H1 (cell line): ENCODE results near the gene CIT. TPM values are rescaled to one million over a fixed set of nuclear protein-coding genes. Genes with fewer than 3 reads are reported as not detected.

Experiments
- CTCF ChIA-PET: fragments of 300-600 bp; sonication (Branson Sonifier 250); formaldehyde crosslinking; loops from one replicate; lab custom pipeline; 2021; ENCODE audit not compliant: partially characterized antibody; lab: Charles Lee
- POLR2A ChIA-PET: fragments of 300-600 bp; sonication (Branson Sonifier 250); formaldehyde crosslinking; loops from one replicate; lab custom pipeline; 2021; ENCODE audit warnings: inconsistent platforms; ENCODE audit not compliant: partially characterized antibody; lab: Charles Lee
- DNase-seq, 2 experiments: peaks; one replicate each; pipeline versions ENCODE4 v3.0.0 to v3.0.0-alpha.2; 2010 to 2022; ENCODE audit warnings: low spot score in 2 of 2, low read depth in 1 of 2, mixed read lengths in 1 of 2
- FAIRE-seq: peaks from 2 replicates; lab custom pipeline; 2011; peaks lifted over from hg19 to GRCh38; lab: Jason Lieb, UNC
- H2AFZ ChIP-seq: 2 replicates; pipeline ENCODE4 v1.8.1; 2012; ENCODE audit warnings: low read length, inconsistent platforms
- H2AK5ac ChIP-seq: 2 replicates; pipeline ENCODE4 v1.6.1; 2013; ENCODE audit warnings: low read depth, low read length
- H2BK120ac ChIP-seq: replicated peaks from 2 replicates; pipeline ENCODE3; 2013; ENCODE audit warnings: low read depth, low read length, inconsistent platforms
- H2BK12ac ChIP-seq: 2 replicates; pipeline ENCODE4 v1.6.1; 2013; ENCODE audit warnings: low read depth, low read length
- H2BK15ac ChIP-seq: 2 replicates; pipeline ENCODE4 v1.6.1; 2013; ENCODE audit warnings: low read length
- H2BK20ac ChIP-seq: 2 replicates; pipeline ENCODE4 v1.6.1; 2013; ENCODE audit warnings: low read length
- H2BK5ac ChIP-seq: 2 replicates; pipeline ENCODE4 v1.6.1; 2013; ENCODE audit warnings: low read depth, low read length
- H3K14ac ChIP-seq: 2 replicates; pipeline ENCODE4 v1.6.1; 2013; ENCODE audit warnings: inconsistent platforms; ENCODE audit not compliant: insufficient read length
- H3K18ac ChIP-seq: 2 replicates; pipeline ENCODE4 v1.6.1; 2013; ENCODE audit warnings: low read length; ENCODE audit errors: extremely low read depth
- H3K23ac ChIP-seq: 2 replicates; pipeline ENCODE4 v1.6.1; 2013; ENCODE audit warnings: inconsistent platforms; ENCODE audit not compliant: insufficient read length
- H3K23me2 ChIP-seq: 2 replicates; pipeline ENCODE4 v1.6.1; 2013; ENCODE audit warnings: low read depth, low read length
- H3K27ac ChIP-seq: 2 replicates; pipeline ENCODE4 v1.6.1; 2011; ENCODE audit warnings: low read depth, low read length, inconsistent platforms
- H3K27me3 ChIP-seq, 4 experiments: replicated peaks in 1 of 4; 1 replicate in 1 of 4; 2 replicates in 3 of 4; pipeline versions ENCODE4 v1.6.1 to v1.8.1; 2011 to 2013; ENCODE audit warnings: low read length in 3 of 4, mild to moderate bottlenecking in 3 of 4, inconsistent platforms in 2 of 4, mixed read lengths in 2 of 4, moderate library complexity in 1 of 4; ENCODE audit not compliant: control insufficient read depth in 3 of 4, insufficient read depth in 3 of 4; ENCODE audit errors: extremely low read depth in 1 of 4
- H3K36me3 ChIP-seq, 4 experiments: 2 replicates each; pipeline versions ENCODE4 v1.6.1 to v1.8.1; 2011 to 2013; ENCODE audit warnings: mild to moderate bottlenecking in 4 of 4, low read length in 3 of 4, moderate library complexity in 2 of 4, control low read depth in 1 of 4, inconsistent platforms in 1 of 4; ENCODE audit not compliant: insufficient read depth in 4 of 4, control insufficient read depth in 2 of 4
- H3K4ac ChIP-seq: replicated peaks from 2 replicates; pipeline ENCODE3; 2013; ENCODE audit warnings: low read length, low read depth, mixed read lengths, inconsistent platforms; ENCODE audit not compliant: insufficient read length
- H3K4me1 ChIP-seq, 4 experiments: replicated peaks in 1 of 4; 1 replicate in 1 of 4; 2 replicates in 3 of 4; pipeline versions ENCODE4 v1.6.1 to v1.8.1; 2011 to 2013; ENCODE audit warnings: low read length in 3 of 4, inconsistent platforms in 2 of 4, mixed read lengths in 1 of 4; ENCODE audit not compliant: insufficient read depth in 4 of 4, control insufficient read depth in 3 of 4
- H3K4me2 ChIP-seq, 2 experiments: 2 replicates each; pipeline versions ENCODE4 v1.6.1 to v1.8.1; 2011 to 2013; ENCODE audit warnings: low read depth in 2 of 2, low read length in 2 of 2, control low read depth in 1 of 2, inconsistent platforms in 1 of 2, mild to moderate bottlenecking in 1 of 2; ENCODE audit not compliant: insufficient read depth in 1 of 2
- H3K4me3 ChIP-seq, 4 experiments: fragments of 200-600, 300-600 bp in 1 of 4; sonication (generic), shearing (Covaris generic), sonication (Bioruptor Twin) in 1 of 4; 2 replicates each; pipeline versions ENCODE4 v1.5.1 to v1.8.1; 2011 to 2016; ENCODE audit warnings: low read length in 4 of 4, low read depth in 3 of 4, control low read depth in 2 of 4, inconsistent platforms in 2 of 4, mild to moderate bottlenecking in 2 of 4, mixed read lengths in 1 of 4, moderate library complexity in 1 of 4; ENCODE audit not compliant: insufficient read depth in 2 of 4; ENCODE audit errors: extremely low read depth in 1 of 4
- H3K56ac ChIP-seq: replicated peaks from 2 replicates; pipeline ENCODE3; 2013; ENCODE audit warnings: low read depth, mild to moderate bottlenecking, mixed read lengths, low read length, inconsistent platforms; ENCODE audit not compliant: insufficient read length
- H3K79me1 ChIP-seq: 2 replicates; pipeline ENCODE4 v1.6.1; 2013; ENCODE audit warnings: low read depth, low read length, control low read depth
- H3K79me2 ChIP-seq, 2 experiments: 2 replicates each; pipeline versions ENCODE4 v1.6.1 to v1.8.1; 2012 to 2013; ENCODE audit warnings: low read length in 2 of 2, mild to moderate bottlenecking in 2 of 2, inconsistent platforms in 1 of 2; ENCODE audit not compliant: insufficient read depth in 2 of 2, control insufficient read depth in 1 of 2
- H3K9ac ChIP-seq, 4 experiments: replicated peaks in 1 of 4; 1 replicate in 1 of 4; 2 replicates in 3 of 4; pipeline versions ENCODE4 v1.6.1 to v1.8.1; 2011 to 2013; ENCODE audit warnings: low read depth in 3 of 4, low read length in 3 of 4, control low read depth in 2 of 4, mild to moderate bottlenecking in 2 of 4, moderate library complexity in 2 of 4, inconsistent platforms in 1 of 4; ENCODE audit errors: extremely low read depth in 1 of 4
- H3K9me3 ChIP-seq, 2 experiments: 2 replicates each; pipeline versions ENCODE4 v1.6.1 to v1.8.1; 2012 to 2013; ENCODE audit warnings: mild to moderate bottlenecking in 2 of 2, moderate library complexity in 2 of 2, control low read depth in 1 of 2, inconsistent platforms in 1 of 2, low read depth in 1 of 2, low read length in 1 of 2, mixed read lengths in 1 of 2; ENCODE audit not compliant: insufficient read depth in 2 of 2
- H4K20me1 ChIP-seq, 2 experiments: replicated peaks in 1 of 2; 2 replicates each; pipeline versions ENCODE3 to v1.8.1; 2011 to 2013; ENCODE audit warnings: inconsistent platforms in 2 of 2, low read length in 2 of 2, mild to moderate bottlenecking in 1 of 2; ENCODE audit not compliant: insufficient read depth in 2 of 2, control insufficient read depth in 1 of 2
- H4K5ac ChIP-seq: 2 replicates; pipeline ENCODE4 v1.6.1; 2013; ENCODE audit warnings: low read length, low read depth, mixed read lengths, inconsistent platforms; ENCODE audit not compliant: insufficient read length
- H4K8ac ChIP-seq: 2 replicates; pipeline ENCODE4 v1.8.0; 2013; ENCODE audit warnings: mild to moderate bottlenecking, moderate library complexity, low read length, inconsistent platforms; ENCODE audit not compliant: insufficient read depth; ENCODE audit errors: extremely low read depth
- H4K91ac ChIP-seq: replicated peaks from 2 replicates; pipeline ENCODE3; 2013; ENCODE audit warnings: low read length, mixed read lengths, inconsistent platforms; ENCODE audit not compliant: insufficient read length
- BACH1 ChIP-seq: IDR thresholded peaks from 2 replicates; pipeline ENCODE4 v1.6.1; 2012; ENCODE audit warnings: low read length, improper control_type of control experiment
- EGR1 ChIP-seq: IDR thresholded peaks from 2 replicates; pipeline ENCODE4 v1.6.1; 2011; ENCODE audit warnings: low read depth, low read length, borderline replicate concordance
- EP300 ChIP-seq, 2 experiments: IDR thresholded peaks; 1 replicate in 1 of 2; 2 replicates in 1 of 2; pipeline ENCODE4 v1.6.1; 2011 to 2012; ENCODE audit warnings: low read depth in 2 of 2, low read length in 2 of 2, mild to moderate bottlenecking in 2 of 2, borderline replicate concordance in 1 of 2, inconsistent platforms in 1 of 2, moderate library complexity in 1 of 2
- JUN ChIP-seq: IDR thresholded peaks from 2 replicates; pipeline ENCODE4 v1.6.1; 2011; ENCODE audit warnings: low read depth, mild to moderate bottlenecking, improper control_type of control experiment, low read length
- MAX ChIP-seq: IDR thresholded peaks from 2 replicates; pipeline ENCODE4 v1.6.1; 2012; ENCODE audit warnings: inconsistent platforms
- RNF2 ChIP-seq: fragments of 200-900, 300-1000 bp; sonication (generic); IDR thresholded peaks from 2 replicates; pipeline ENCODE4 v1.7.1; 2016; ENCODE audit warnings: borderline replicate concordance, low read depth, mild to moderate bottlenecking, antibody characterized with exemption, low read length; ENCODE audit not compliant: poor library complexity, severe bottlenecking; ENCODE audit errors: missing control alignments
- SIRT6 ChIP-seq: IDR thresholded peaks from one replicate; pipeline ENCODE4 v1.7.1; 2012; ENCODE audit warnings: low read length, inconsistent platforms
- SP2 ChIP-seq: IDR thresholded peaks from 2 replicates; pipeline ENCODE4 v1.6.1; 2012; ENCODE audit warnings: mild to moderate bottlenecking, low read length, inconsistent platforms
- SP4 ChIP-seq: IDR thresholded peaks from 2 replicates; pipeline ENCODE4 v1.6.1; 2012; ENCODE audit warnings: low read length, inconsistent platforms
- TAF7 ChIP-seq: optimal IDR thresholded peaks from 2 replicates; pipeline ENCODE3; 2011; ENCODE audit warnings: low read depth, mild to moderate bottlenecking, inconsistent platforms, low read length, moderate library complexity, borderline replicate concordance
- TEAD4 ChIP-seq: IDR thresholded peaks from 2 replicates; pipeline ENCODE4 v1.6.1; 2012; ENCODE audit warnings: low read depth, low read length, inconsistent platforms, mixed read lengths
- WGBS, 2 experiments: shearing (Covaris generic) in 1 of 2; methylation state at CpG; one replicate each; pipeline versions ENCODE4 v1.1.6 to v1.1.7; 2013 to 2015; ENCODE audit warnings: low lambda C conversion rate in 2 of 2, mixed read lengths in 2 of 2, inconsistent platforms in 1 of 2, low coverage in 1 of 2, missing lambda C conversion rate in 1 of 2; ENCODE audit not compliant: insufficient replicate concordance in 2 of 2, insufficient coverage in 1 of 2, insufficient read length in 1 of 2; ENCODE audit errors: extremely low coverage in 1 of 2, missing lambda C conversion rate in 1 of 2; 5-methylcytosine and 5-hydroxymethylcytosine counted together
- polyA plus RNA-seq, 7 experiments: library from polyadenylated mRNA; depleted of rRNA in 3 of 7; stranded (reverse) in 5 of 7; unstranded in 2 of 7; fragments of >200 nt in 5 of 7; fragments of 200-250 nt in 2 of 7; gene quantifications; 1 replicate in 5 of 7; 2 replicates in 1 of 7; 4 replicates in 1 of 7; pipeline versions ENCODE4 v1.2.1 to v1.2.3, GENCODE V29; 2011 to 2013; ENCODE audit warnings: missing spikeins in 2 of 7, mixed read lengths in 2 of 7
- total RNA-seq: library from RNA; stranded (reverse); fragmentation: NEBNext Ultra II Directional; extraction: Animal tissue kit (Norgen Biotek cat#: 25700); gene quantifications from 2 replicates; pipeline ENCODE4 v1.2.1, GENCODE V29; 2021

Gene CIT
- total and polyA plus RNA-seq, 2 of the 8 experiments (the other 6 are each of a cell fraction or from before 2014, with no cell fraction given), result 17.1 to 60.9 TPM

- DNase-seq (no peak), FAIRE-seq (no peak)
- POLR2A ChIA-PET, result no interaction called here
- Histone ChIP-seq H2BK20ac (no peak overlapping the region), H2BK5ac (no peak overlapping the region), H3K4me1 (peaks cover 0 to 5% (median 1%) of the 10 kb centered on the region in 4 experiments; a peak in 2 of 7 replicates), H3K18ac (no peak overlapping the region), H2BK120ac (no peak overlapping the region), H4K20me1 (no peaks in the 10 kb centered on the region), H2AK5ac (no peak overlapping the region), H3K4me3 (no peak overlapping the region), H4K5ac (no peak overlapping the region), H3K27me3 (no peaks in the 10 kb centered on the region; a peak in 1 of 7 replicates), H3K23ac (no peak overlapping the region), H4K8ac (no peak overlapping the region), H3K36me3 (peaks cover 0 to under 1% (median 0%) of the 10 kb centered on the region in 4 experiments; a peak in 1 of 8 replicates), H3K9me3 (no peaks in the 10 kb centered on the region), H3K79me1 (no peaks in the 10 kb centered on the region), H3K4ac (no peak overlapping the region), H3K23me2 (peaks cover 4% of the 10 kb centered on the region; the same call in 1 of the 2 replicates), H3K27ac (no peak overlapping the region), H2BK15ac (no peak overlapping the region), H2AFZ (no peak overlapping the region), H3K4me2 (no peak overlapping the region), H3K9ac (no peak overlapping the region), H3K56ac (no peak overlapping the region), H3K14ac (no peak overlapping the region), H3K79me2 (peaks cover 0 to 11% of the 10 kb centered on the region in 2 experiments; a peak in 3 of 4 replicates), H2BK12ac (no peak overlapping the region), H4K91ac (no peak overlapping the region)
- CTCF ChIA-PET, result interaction anchor here (1.0 to 2.9 kb wide), 4 partner anchors 9 to 22 kb away, joined by 3 to 12 read pairs (median 5); no protein-coding TSS in a partner anchor
- WGBS, 2 experiments, result 82% methylated on average over 1 of the region's 1 CpG; no CpG with 5 or more reads in 1 of the 2 experiments
- no peak for TF ChIP-seq RNF2
- TF ChIP-seq TEAD4, result no peak
- no peak for TF ChIP-seq EGR1
- no peak for TF ChIP-seq SIRT6
- TF ChIP-seq BACH1, result no peak
- TF ChIP-seq MAX, result no peak
- TF ChIP-seq EP300 (IDR thresholded peaks at IDR 0.05; ENCODE audit: borderline replicate concordance in 1 of 2, low read depth in 2 of 2, low read length in 2 of 2), result no peak
- no peak for TF ChIP-seq JUN
- TF ChIP-seq SP2, result no peak
- TF ChIP-seq SP4, result no peak
- no peak for TF ChIP-seq TAF7
These were observed 212.5 kb downstream of the CIT start for GRCh38 chr12:119664642-119665041.
